ENCODE results near the gene FUOM. TPM values are rescaled to one million over a fixed set of nuclear protein-coding genes. Genes with fewer than 3 reads are reported as not detected.

FUOM gene, protein sequence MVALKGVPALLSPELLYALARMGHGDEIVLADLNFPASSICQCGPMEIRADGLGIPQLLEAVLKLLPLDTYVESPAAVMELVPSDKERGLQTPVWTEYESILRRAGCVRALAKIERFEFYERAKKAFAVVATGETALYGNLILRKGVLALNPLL
- 3.4 TPM for total RNA-seq (ENCODE audit: insufficient read depth, low replicate concordance)

DNA sequence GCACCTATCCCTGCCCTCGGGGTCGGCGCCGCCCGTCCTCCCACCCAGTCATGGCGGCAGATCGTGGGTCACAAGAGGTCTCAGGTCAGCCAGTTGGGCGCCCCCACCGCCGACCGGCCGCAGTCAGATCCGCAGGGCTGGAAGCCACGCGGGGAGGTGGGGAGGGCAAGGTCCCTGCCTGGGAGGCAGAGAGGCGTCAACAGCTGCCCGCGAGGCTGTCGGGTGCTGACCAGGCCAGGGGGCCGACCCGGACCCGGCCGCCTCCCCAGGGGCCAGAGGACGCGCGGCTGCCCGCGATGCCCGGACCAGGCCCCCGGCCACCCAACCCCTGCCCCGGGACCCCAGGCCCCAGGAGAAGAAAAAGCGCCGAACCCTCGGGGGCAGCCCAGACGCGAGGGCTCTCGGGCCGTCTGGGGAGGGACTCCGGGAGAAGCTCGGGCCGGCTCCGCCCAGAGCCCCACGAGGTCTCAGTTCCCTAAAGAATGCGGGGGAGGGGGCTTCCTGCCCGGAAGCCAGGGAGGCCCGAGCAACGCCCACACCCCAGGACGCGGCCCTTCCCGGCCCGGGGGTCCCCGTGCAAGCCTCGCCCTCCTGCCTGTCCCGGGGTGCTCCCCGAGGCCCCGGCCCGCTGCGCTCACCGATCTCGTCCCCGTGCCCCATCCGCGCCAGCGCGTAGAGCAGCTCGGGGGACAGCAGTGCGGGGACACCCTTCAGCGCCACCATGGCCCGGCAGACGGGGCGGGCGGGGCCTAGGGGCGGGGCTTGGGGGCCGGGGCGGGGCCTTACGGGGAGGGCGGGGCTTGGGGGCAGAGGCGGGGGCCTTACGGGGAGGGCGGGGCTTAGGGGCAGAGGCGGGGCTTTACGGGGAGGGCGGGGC, at the start of gene FUOM:
Gene FUOM, minus strand, starts transcription at position 735 of the 877 bp plus-strand sequence. Its CDS starts 12 bp downstream, at position 723.
- DNase-seq (ENCODE audit: low spot score) = peak; percentile 38

DNA sequence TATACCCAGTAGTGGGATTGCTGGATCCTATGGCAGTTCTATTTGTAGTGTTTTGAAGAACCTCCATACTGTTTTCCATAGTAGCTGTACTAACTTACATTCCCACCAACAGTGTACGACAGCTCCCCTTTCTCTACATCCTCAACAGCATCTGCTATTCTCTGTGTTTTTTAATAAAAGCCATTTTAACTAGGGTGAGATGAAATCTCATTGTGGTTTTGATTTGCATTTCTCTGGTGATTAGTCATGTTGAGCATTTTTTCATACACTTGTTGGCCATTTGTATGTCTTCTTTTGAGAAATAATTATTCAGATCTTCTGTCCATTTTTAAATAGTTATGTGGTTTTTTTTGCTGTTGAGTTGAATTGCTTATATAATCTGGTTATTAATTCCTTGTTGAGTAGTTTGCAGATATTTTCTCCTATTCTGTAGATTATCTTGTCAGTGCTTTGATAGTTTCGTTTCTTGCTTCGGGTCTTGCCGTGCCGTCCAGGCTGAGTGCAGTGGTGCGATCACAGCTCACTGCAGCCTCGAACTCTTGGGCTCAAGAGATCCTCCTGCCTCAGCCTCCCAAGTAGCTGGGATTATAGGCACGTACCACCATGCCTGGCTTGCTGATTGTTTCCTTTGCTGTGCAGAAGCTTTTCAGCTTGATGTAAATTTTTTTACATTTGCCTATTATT, 48.2 kb upstream of the FUOM start:
- DNase-seq (ENCODE audit: low spot score) = no peak

DNA sequence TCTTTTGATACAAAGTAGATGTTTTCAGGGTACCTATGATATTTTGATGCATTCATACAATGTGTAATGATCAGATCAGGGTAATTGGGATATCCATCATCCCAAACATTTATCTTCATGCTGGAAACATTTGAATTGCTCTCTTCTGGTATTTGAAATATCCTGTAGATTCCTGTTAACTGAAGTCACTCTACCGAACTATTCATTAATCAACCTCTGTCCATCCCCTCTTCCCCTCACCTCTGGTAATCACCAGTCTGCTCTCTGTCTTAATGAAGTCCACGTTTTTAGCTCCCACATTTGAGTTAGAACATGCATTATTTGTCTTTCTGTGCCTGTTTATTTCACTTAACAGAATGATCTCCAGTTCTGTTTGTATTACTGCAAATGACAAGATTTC, 47.5 kb upstream of the FUOM start:
- no peak for DNase-seq (ENCODE audit: low spot score)

DNA sequence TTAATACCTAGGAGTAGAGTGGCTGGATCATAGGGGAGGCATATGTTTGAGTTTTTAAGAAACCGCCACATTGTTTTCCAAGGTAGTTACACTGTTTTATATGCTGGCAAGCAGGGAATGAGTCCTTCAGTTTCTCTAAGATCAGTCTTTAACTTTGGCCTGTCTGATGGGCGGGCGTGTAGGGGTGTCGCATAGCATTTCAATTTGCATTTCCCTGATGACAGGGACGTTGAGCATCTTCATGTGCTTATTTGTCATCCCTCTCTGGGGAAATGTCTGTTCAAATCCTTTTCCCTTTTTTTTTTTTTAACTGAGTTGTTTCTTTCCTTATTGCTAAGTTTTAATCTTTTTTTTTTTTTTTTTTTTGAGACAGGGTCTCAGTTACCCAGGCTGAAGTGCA, 46.0 kb upstream of the FUOM start:
- DNase-seq (ENCODE audit: low spot score) = no peak

DNA sequence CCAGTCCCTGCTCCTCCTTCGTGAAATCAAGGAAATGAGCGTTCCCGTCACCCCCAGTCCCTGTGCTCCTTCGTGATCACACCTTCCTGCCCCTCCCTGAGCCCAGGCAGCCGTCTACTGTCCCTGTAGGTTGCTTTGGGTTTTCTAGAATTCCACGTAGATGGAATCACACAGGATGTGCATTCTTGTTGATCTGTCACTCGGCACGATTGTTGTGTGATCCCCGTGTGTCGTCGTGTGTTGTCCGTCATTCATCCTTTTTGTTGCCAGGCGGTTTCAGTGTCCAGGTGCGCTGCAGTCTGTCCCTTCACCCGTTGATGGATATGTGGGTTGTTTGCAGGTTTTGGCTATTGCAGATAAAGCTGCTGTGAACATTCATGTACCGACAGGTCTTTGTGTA, 45.5 kb upstream of the FUOM start:
- no peak for DNase-seq (ENCODE audit: low spot score)

DNA sequence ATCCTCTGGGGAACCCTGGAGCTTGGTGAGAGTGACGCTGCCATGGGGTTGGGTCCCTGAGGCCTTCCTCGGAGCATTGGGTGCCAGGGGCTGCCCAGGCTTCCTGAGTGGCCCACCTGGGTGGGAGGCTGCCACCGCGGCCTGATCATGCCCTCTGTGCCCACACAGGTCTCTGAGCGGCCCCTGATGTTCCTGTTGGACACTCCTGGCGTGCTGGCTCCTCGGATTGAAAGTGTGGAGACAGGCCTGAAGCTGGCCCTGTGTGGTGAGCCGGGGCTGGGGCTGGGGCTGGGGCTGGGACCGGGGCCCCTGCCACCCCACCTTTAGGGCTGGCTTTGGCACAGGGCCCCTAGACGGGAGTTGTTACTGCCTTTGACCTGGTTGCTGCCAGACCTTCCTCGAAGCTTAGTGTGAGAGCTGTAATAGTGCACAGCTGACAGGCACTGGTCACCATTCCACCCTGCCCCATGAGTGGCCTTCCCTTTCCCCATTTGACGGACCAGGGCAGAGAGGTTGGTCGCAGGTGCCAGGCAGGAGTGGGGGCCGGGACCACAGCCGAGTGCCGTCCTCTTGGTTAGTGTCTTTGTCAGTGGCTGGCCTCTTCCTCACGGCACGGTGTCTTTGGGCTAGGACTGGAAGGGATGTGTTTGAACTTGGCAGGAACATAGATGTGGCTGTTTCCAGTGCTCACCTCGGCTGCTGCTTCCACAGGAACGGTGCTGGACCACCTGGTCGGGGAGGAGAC, 44.3 kb upstream of the FUOM start:
- DNase-seq (ENCODE audit: low spot score) = no peak

DNA sequence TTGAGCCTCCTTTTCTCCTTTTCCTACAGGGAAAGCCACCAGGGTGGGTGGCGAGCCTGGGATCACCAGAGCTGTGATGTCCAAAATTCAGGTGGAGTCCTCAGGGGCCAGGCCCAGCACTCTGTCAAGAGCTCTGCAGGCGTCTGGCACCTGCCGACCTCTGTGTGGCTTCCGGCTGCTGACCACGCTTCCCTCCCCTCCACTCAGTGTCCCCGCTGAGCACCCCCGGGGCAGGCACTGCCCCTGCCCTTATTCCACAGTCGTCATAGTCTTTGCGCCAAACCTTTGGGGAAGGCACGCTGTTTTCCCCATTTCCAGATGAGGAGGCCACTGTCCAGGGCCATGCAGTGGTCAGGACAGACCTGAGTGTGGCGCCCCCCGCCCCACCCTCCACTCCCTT, 43.7 kb upstream of the FUOM start:
- no peak for DNase-seq (ENCODE audit: low spot score)

DNA sequence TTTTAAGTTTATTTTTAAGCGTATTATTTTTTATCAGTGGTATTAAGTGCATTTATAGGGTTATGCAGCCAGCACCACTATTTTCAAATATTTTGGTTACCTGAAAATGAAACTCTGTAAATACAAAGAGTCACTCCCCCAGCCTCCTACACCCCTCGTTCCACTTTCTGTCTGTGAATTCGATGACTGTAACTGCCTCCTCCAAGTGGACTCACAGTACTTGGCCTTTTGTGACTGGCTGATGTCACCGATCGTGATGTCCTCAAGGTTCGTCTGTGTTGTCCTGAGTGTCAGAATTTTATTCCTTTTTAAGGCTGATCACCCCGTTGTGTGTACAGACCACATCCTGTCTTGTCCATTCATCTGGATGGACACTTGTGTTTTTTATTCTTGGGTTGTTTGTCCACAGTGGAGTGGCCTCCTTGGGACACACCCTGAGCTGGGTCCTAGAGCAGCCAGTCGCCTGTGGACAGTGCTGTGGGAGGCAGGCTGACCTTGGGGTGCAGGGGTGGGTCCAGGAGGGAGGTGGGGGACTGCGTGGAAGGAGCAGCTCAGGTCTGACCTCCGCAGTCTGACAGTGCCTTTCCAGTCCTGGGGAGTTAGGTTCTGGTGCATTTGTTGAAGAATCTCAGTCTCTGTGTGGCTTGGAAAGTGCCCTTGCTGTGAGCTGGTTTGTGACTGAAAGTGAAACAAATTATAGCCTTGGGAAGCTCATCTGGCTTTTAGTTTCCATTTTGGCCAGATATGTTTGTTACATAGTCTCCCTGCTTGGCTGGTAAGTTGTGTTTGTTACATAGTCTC, 43.0 kb upstream of the FUOM start:
- no peak for DNase-seq (ENCODE audit: low spot score)

DNA sequence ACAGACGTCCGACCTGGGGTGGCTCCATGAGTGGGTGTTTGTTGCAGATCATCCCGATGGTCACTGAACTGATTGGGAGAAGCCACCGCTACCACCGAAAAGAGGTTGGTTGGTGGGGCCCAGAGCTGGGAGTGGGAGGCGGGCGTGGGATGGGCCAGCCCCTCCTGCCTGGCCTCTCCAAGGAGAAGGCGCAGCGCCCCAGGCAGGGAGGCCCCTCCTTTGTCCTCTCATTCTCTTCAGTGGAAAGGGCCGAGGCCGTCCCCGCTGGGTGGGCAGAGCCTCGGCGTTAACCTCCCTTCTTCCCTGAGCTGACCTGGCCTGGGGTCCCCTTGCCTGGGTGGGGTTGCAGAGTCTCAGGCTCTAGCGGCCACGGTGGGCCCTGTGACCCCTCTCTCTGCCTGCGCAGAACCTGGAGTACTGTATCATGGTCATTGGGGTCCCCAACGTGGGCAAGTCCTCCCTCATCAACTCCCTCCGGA, 41.3 kb upstream of the FUOM start:
- DNase-seq (ENCODE audit: low spot score) = no peak

DNA sequence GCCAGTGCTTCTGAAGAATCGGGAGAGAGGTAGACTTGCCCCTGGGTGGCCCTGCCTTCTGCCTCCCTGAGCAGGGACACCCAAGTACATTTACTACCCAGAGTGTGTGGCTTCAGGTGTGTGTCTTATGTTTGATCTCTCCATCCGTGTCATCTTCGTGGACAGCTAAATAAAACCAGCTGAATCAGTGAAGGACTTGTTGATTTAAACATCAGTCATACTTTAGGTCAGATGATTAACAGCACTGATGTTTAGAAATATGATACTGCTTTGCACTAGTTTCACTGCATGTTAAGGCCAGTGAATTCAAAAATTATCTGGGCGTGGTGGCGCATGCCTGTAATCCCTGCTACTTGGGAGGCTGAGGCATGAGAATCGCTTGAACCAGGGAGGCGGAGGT, 40.1 kb upstream of the FUOM start:
- DNase-seq (ENCODE audit: low spot score) = no peak

DNA sequence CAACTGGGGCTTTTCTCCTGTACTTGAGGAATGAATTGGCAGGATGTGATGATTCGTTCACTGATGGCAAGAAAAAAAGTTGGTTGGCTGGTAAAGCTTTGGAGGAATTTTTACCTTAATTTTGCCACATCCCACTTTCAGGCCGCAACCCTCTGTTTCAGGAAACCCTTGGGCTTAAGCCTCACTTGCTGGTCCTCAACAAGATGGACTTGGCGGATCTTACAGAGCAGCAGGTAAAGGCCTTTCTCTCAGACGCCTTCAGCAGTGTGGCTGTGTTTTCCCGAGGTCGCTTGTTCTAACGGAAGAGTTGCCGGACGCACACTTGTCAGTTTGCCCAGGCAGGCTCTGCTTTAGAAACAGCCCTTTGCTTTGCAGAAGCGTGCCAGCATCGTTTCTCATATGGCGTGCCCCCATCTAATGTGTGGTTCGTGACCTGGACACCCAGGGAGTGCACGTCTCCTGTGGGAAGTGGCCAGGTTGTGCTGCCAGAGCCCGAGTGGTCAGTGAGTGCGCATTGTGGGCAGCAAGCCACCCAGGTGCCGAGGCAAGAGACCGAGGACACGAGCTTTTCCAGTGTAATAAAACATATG, 38.3 kb upstream of the FUOM start:
- DNase-seq (ENCODE audit: low spot score) = no peak

DNA sequence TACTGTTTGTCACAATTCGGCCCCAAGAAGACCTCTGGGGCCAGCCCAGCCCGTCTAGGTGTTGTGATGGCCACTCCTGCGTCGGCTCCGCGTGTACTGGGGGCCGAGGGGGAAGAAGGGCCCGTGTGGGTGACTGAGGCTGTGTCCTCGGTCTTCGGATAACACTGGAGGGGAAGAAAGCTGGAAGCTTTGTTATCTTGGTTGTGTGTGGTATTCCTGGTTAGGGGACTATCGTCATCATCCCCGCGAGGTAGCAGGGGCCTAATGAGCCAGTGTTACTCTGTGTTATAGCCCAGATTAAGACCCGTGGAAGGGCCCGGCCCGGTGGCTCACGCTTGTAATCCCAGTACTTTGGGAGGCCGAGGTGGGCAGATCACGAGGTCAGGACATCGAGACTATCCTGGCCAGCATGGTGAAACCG, 37.0 kb upstream of the FUOM start:
- no peak for DNase-seq (ENCODE audit: low spot score)

DNA sequence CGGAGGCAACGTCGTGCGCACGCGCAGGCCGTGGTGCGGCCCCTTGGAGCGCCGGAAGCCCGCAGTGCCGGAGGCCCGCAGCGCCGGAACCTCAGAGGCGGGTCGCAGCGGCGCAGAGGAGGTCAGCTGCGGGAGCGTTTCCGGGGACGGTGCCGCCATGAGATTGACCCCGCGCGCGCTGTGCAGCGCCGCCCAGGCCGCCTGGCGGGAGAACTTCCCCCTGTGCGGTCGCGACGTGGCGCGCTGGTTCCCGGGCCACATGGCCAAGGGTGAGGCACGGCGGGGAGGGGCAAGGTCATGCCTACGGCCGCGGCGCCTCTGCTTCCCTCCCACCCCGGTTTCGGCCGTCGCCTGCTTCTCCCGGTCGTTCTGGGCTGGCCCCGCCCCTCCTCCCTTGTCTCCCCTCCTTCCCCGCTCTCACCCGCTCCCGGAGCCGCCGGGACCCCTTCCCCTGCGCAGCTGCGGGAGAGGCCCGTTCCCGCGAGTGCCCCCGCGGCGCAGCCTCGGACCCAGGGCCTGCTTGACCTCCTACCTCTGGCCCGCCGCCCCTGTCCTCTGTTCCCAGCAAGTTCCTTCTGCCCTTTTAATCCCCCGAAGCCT, 36.3 kb upstream of the FUOM start, which contains the start of gene MTG1:
Gene MTG1, plus strand, starts transcription at position 94 of the 600 bp plus-strand sequence. Its CDS starts 64 bp downstream, at position 158.
- peak; percentile 97 for DNase-seq (ENCODE audit: low spot score)

DNA sequence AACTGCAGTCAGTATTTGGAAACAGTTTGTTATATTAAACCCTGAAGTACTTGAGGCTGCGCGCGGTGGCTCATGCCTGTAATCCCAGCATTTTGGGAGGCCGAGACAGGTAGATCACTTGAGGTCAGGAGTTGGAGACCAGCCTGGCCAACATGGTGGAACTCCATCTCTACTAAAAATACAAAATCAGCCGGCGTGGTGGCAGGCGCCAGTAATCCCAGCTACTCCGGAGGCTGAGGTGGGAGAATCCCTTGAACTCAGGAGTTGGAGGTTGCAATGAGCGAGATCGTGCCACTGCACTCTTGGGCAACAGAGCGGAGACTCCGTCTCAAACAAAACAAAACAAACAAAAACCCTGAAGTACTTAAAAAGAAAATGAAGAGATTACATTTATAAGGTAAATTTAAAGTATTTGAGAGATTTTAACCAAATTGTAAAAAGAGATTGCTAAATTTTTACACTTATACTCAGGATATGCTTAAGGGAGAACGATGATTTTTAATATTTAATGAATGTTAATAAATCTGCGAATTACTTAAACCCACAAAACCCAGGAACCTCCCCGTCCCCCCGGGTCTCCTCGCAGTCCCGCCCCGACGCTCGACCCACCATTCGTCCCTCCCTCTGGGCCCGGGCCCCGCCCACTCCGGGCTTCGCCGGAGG, 35.7 kb upstream of the FUOM start:
- DNase-seq (ENCODE audit: low spot score) = no peak

DNA sequence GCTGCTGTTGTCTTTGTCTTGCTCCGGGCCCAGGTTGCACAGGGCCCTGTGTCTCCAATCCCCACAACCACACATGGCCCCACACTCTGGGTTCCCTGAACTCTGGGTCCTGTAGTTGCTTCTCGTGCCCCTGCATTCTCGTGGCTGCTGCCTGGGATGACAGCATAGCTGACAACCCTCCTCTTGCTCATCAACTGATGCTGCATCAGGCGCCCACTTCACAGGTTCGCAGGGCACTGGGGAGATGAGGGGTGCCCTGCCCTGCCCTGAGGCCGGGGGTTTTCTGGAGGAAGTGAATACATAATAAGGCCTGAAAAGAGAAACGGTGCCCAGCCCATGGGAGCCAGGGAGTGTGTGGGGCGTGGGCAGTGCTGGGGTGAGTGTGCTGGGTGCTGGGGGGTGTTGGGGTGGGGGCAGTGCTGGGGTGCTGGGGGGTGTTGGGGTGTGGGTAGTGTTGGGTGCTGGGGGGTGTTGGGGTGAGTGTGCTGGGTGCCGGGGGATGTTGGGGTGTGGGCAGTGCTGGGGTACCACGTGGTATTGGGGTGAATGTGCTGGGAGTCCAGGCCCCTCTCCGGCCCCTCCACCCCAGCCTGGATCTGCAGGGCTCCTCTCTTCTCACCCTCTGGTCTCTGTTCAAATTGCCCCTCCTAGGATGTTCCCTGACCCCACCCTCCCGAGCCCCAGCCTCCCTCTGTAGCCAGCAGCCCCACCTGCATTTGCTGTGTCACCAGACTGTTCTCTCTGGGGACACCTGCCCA, 34.1 kb upstream of the FUOM start:
- no peak for DNase-seq (ENCODE audit: low spot score)

DNA sequence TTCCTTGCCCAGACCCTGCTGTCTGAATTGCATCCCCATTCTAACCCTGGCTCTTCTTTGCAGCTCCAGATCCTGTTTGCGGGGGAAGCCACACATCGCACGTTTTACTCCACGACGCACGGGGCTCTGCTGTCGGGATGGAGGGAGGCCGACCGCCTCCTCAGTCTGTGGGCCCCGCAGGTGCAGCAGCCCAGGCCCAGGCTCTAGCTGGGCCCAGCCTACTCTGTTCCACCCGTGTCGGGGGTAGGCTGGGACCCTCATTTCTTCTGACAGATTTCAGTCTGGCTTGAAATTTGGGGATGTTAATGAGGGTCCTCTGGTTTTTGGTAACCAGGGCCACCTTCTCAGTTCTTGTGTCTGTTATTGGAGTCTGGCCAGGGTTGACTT, 33.4 kb upstream of the FUOM start:
- DNase-seq (ENCODE audit: low spot score) = no peak

DNA sequence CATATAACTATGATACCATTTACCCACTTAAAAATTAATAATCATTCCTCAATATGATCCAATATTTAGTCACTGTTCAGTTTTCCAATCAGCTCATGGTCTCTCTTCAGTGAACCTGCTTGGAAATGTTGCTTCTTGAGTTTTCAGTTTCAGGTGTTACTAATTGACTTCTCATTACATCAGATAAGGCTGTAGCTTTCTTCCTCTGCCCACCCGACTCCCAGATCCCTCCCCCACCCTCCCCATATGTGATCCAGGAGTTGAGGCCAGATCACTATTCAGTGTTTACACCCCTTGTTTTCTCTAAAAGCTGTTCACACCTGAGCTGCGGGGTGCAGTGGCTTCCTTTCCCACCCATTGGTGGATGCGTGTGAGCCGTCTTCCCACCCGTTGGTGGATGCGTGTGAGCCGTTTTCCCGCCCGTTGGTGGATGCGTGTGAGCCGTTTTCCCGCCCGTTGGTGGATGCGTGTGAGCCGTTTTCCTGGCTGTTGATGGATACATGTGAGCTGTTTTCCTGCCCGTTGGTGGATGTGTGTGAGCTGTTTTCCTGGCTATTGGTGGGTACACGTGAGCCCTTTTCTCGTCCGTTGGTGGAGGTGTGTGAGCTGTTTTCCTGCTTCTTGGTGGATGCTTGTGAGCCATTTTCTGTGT, 32.9 kb upstream of the FUOM start:
- DNase-seq (ENCODE audit: low spot score) = no peak
